ENCODE data around the gene A2M. TPM values are rescaled to one million over a fixed set of nuclear protein-coding genes. Genes with fewer than 3 reads are reported as not detected.
A peak's percentile ranks its signal among the peaks of the same experiment; 100 is the strongest.

The A2M gene
- total and polyA plus RNA-seq, 2 of the 13 experiments (the other 11 are each of a cell fraction or from before 2014, with no cell fraction given) = 2,807 to 6,551 TPM

GRCh38 chr12:9132008-9132535 is 16.4 kb upstream of the A2M start (continued):
- TF ChIP-seq ZNF496 (CRISPR knock-in tag; IDR thresholded peaks at IDR 0.05; ENCODE audit: insufficient replicate concordance) (no peak), FUBP1 (CRISPR knock-in tag; IDR thresholded peaks at IDR 0.05; ENCODE audit: borderline replicate concordance) (no peak), ZNF740 (CRISPR knock-in tag; IDR thresholded peaks at IDR 0.05) (no peak), AFF4 (CRISPR knock-in tag; IDR thresholded peaks at IDR 0.05) (peak; percentile 78; the same call in 1 of the 2 replicates), ZFP1 (CRISPR knock-in tag; IDR thresholded peaks at IDR 0.05) (no peak; the same call in none of the 2 replicates), ZNF343 (CRISPR knock-in tag; IDR thresholded peaks at IDR 0.05) (no peak), ATF1 (CRISPR knock-in tag; IDR thresholded peaks at IDR 0.05) (peak; percentile 80), SP5 (CRISPR knock-in tag; IDR thresholded peaks at IDR 0.05; ENCODE audit: borderline replicate concordance, low read depth) (peak; percentile 32; the same call in 1 of the 2 replicates), ZNF589 (CRISPR knock-in tag; conservative IDR thresholded peaks at IDR 0.05) (peak; percentile 55; the same call in 1 of the 2 replicates), MEIS2 (CRISPR knock-in tag; IDR thresholded peaks at IDR 0.05) (peak; percentile 95), TRIM22 (IDR thresholded peaks at IDR 0.05) (no peak), TOPORS (CRISPR knock-in tag; IDR thresholded peaks at IDR 0.05) (no peak; the same call in 1 of the 2 replicates), AGO2 (optimal IDR thresholded peaks at IDR 0.05; ENCODE audit: low read depth, low read length) (no peak), ETV5 (CRISPR knock-in tag; IDR thresholded peaks at IDR 0.05; ENCODE audit: borderline replicate concordance) (peak; percentile 81; the same call in 1 of the 2 replicates), CEBPZ (IDR thresholded peaks at IDR 0.05; ENCODE audit: low read length) (no peak), ZNF446 (CRISPR knock-in tag; IDR thresholded peaks at IDR 0.05) (no peak), PLSCR1 (CRISPR knock-in tag; IDR thresholded peaks at IDR 0.05; ENCODE audit: borderline replicate concordance) (no peak), THYN1 (CRISPR knock-in tag; IDR thresholded peaks at IDR 0.05; ENCODE audit: borderline replicate concordance, low read depth) (peak; percentile 72; the same call in 1 of the 2 replicates)

Data from HepG2 (cell line).